Keratinocyte (primary cell): ENCODE results near the gene PCCA. TPM values are rescaled to one million over a fixed set of nuclear protein-coding genes. Genes with fewer than 3 reads are reported as not detected.

ENCODE experiments used
- DNase-seq: peaks from one replicate; pipeline ENCODE4 v3.0.0-alpha.2; 2011; ENCODE audit warnings: low read depth, missing footprints, low spot score
- FAIRE-seq: peaks from 2 replicates; lab custom pipeline; 2011; peaks lifted over from hg19 to GRCh38; lab: Jason Lieb, UNC
- H2AFZ ChIP-seq: 2 replicates; pipeline ENCODE4 v1.6.0; 2012; ENCODE audit warnings: low read length, control low read depth, inconsistent platforms; ENCODE audit not compliant: control insufficient read depth
- H3K27ac ChIP-seq: 2 replicates; pipeline ENCODE4 v1.5.1; 2011; ENCODE audit warnings: low read length; ENCODE audit not compliant: control insufficient read depth, insufficient read depth
- H3K27me3 ChIP-seq: 3 replicates; pipeline ENCODE4 v1.6.0; 2011; ENCODE audit warnings: low read length; ENCODE audit not compliant: control insufficient read depth, insufficient read depth; ENCODE audit errors: extremely low read depth
- H3K36me3 ChIP-seq, 2 experiments: 2 replicates in 1 of 2; 3 replicates in 1 of 2; pipeline ENCODE4 v1.5.1; 2011; ENCODE audit warnings: low read length in 2 of 2, mild to moderate bottlenecking in 1 of 2; ENCODE audit not compliant: control insufficient read depth in 2 of 2, insufficient read depth in 2 of 2; ENCODE audit errors: extremely low read depth in 1 of 2
- H3K4me1 ChIP-seq: 3 replicates; pipeline ENCODE4 v1.5.1; 2011; ENCODE audit warnings: low read length; ENCODE audit not compliant: control insufficient read depth, insufficient read depth; ENCODE audit errors: extremely low read depth
- H3K4me2 ChIP-seq: 3 replicates; pipeline ENCODE4 v1.6.0; 2011; ENCODE audit warnings: low read depth, low read length; ENCODE audit not compliant: control insufficient read depth, insufficient read depth; ENCODE audit errors: extremely low read depth
- H3K4me3 ChIP-seq, 3 experiments: fragments of 200-600 bp in 1 of 3; sonication (generic) in 1 of 3; 2 replicates in 2 of 3; 3 replicates in 1 of 3; pipeline ENCODE4 v1.5.1; 2011 to 2016; ENCODE audit warnings: low read length in 3 of 3, mild to moderate bottlenecking in 3 of 3, control low read depth in 2 of 3, inconsistent platforms in 1 of 3, low read depth in 1 of 3, mixed read lengths in 1 of 3, mixed run types in 1 of 3, moderate library complexity in 1 of 3; ENCODE audit not compliant: control insufficient read depth in 2 of 3, insufficient read depth in 2 of 3; ENCODE audit errors: extremely low read depth in 1 of 3
- H3K79me2 ChIP-seq: 2 replicates; pipeline ENCODE4 v1.6.0; 2012; ENCODE audit warnings: low read length; ENCODE audit not compliant: control insufficient read depth, insufficient read depth
- H3K9ac ChIP-seq: 3 replicates; pipeline ENCODE4 v1.6.0; 2011; ENCODE audit warnings: low read length; ENCODE audit not compliant: control insufficient read depth, insufficient read depth; ENCODE audit errors: extremely low read depth
- H3K9me1 ChIP-seq: 3 replicates; pipeline ENCODE4 v1.6.0; 2011; ENCODE audit warnings: low read length; ENCODE audit not compliant: control insufficient read depth, insufficient read depth; ENCODE audit errors: extremely low read depth
- H3K9me3 ChIP-seq: 2 replicates; pipeline ENCODE4 v1.5.1; 2012; ENCODE audit warnings: low read depth, low read length; ENCODE audit not compliant: control insufficient read depth
- H4K20me1 ChIP-seq: 3 replicates; pipeline ENCODE4 v1.6.0; 2011; ENCODE audit warnings: low read length; ENCODE audit not compliant: control insufficient read depth, insufficient read depth; ENCODE audit errors: extremely low read depth
- EZH2 ChIP-seq: IDR thresholded peaks from one replicate; pipeline ENCODE4 v1.6.1; 2012; ENCODE audit warnings: inconsistent platforms, mild to moderate bottlenecking, low read length, moderate library complexity
- dilution Hi-C: fragments of 300-500 bp; cut with MboI; formaldehyde crosslinking; loops from one replicate; pipeline ENCODE4 v1.7.0; 2020; ENCODE audit warnings: low sequenced_read_pairs; ENCODE audit not compliant: extremely low pct_ligation_motif_present
- polyA plus RNA-seq, 5 experiments: library from polyadenylated mRNA; depleted of rRNA in 3 of 5; stranded (reverse) in 3 of 5; stranded (forward) in 1 of 5; unstranded in 1 of 5; fragments of >200 nt; gene quantifications; 1 replicate in 1 of 5; 2 replicates in 3 of 5; 3 replicates in 1 of 5; pipeline versions ENCODE4 v1.2.1 to v1.2.3, GENCODE V29; 2011 to 2012; ENCODE audit warnings: missing spikeins in 2 of 5, low read depth in 1 of 5, low replicate concordance in 1 of 5
- TF ChIP-seq, protein P1 (sequence below), 3 experiments: IDR thresholded peaks in 1 of 3; conservative IDR thresholded peaks in 1 of 3; optimal IDR thresholded peaks in 1 of 3; 2 replicates in 2 of 3; 3 replicates in 1 of 3; pipeline versions ENCODE3 to v1.5.1; 2011; ENCODE audit warnings: low read length in 3 of 3, mild to moderate bottlenecking in 3 of 3, moderate library complexity in 2 of 3, control low read depth in 1 of 3, inconsistent platforms in 1 of 3; ENCODE audit not compliant: insufficient read depth in 2 of 3; ENCODE audit errors: extremely low read depth in 1 of 3

The PCCA gene
- polyA plus RNA-seq, 1 donor (not counting 4 experiments of a cell fraction or from before 2014, with no cell fraction given) = 8.1 TPM

DNA sequence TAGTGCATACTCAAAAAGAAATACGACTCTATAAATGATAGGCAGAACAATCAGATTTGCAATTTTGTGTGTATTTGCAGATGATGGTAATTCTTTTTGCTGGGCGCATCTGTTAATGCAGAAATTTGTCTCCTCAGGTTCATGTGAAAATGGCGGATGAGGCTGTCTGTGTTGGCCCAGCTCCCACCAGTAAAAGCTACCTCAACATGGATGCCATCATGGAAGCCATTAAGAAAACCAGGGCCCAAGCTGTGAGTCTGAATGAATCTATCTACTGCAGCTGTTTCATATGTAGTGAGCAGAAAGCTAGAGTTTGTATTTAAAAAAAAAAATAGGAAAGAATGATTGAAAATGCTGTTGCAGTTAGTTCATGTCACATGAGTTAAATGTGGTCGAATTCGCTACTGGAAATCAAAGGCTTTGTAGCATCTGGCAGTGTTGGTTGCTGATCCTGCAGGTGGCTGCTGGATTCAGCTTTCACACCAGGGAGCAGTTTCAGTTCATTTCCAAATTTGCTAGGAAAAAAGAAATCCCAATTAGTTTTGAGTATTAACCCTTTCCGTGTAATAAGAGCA is 66.0 kb downstream of the PCCA start:
- DNase-seq = no peak
- H3K36me3 ChIP-seq = no peaks in the 10 kb centered on the region
- H3K9me1 ChIP-seq = no peaks in the 10 kb centered on the region
- no peak overlapping the region for H2AFZ ChIP-seq
- no peak overlapping the region for H3K27ac ChIP-seq
- dilution Hi-C loops = no loop called here
- H3K27me3 ChIP-seq = no peaks in the 10 kb centered on the region
- H3K9ac ChIP-seq = no peak overlapping the region
- H4K20me1 ChIP-seq = no peaks in the 10 kb centered on the region
- FAIRE-seq = no peak
- peaks cover 11% of the 10 kb centered on the region for H3K4me1 ChIP-seq
- no peak overlapping the region for H3K4me2 ChIP-seq
- no peaks in the 10 kb centered on the region for H3K79me2 ChIP-seq
- no peak for TF ChIP-seq EZH2
- TF ChIP-seq, protein P1, sequence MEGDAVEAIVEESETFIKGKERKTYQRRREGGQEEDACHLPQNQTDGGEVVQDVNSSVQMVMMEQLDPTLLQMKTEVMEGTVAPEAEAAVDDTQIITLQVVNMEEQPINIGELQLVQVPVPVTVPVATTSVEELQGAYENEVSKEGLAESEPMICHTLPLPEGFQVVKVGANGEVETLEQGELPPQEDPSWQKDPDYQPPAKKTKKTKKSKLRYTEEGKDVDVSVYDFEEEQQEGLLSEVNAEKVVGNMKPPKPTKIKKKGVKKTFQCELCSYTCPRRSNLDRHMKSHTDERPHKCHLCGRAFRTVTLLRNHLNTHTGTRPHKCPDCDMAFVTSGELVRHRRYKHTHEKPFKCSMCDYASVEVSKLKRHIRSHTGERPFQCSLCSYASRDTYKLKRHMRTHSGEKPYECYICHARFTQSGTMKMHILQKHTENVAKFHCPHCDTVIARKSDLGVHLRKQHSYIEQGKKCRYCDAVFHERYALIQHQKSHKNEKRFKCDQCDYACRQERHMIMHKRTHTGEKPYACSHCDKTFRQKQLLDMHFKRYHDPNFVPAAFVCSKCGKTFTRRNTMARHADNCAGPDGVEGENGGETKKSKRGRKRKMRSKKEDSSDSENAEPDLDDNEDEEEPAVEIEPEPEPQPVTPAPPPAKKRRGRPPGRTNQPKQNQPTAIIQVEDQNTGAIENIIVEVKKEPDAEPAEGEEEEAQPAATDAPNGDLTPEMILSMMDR (optimal IDR thresholded peaks at IDR 0.05 in 1 of 3, IDR thresholded peaks at IDR 0.05 in 1 of 3, conservative IDR thresholded peaks at IDR 0.05 in 1 of 3; ENCODE audit: extremely low read depth in 1 of 3, insufficient read depth in 2 of 3, low read length in 3 of 3) = no peak
- no peak overlapping the region for H3K4me3 ChIP-seq
- H3K9me3 ChIP-seq = no peaks in the 10 kb centered on the region

DNA sequence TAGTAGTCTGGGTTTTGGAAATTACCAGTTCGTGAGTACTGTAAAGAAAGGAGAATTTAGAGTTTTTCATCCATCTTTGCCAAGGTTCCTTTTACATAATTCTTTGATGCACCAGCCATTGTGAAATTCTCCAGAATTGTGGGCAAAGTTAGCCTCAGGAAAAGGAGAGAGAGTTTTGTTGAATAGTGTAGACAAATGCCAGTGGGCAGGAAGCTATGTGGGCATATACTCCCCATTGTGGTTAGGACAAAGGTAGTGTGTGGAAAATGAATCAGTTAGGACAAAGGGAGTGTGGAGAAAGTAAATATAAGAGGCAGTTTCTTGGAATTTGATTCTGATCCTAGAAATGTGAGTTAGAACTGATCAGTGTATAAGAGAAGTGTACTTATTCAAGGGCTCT is 67.9 kb downstream of the PCCA start:
- H3K27me3 ChIP-seq = no peaks in the 10 kb centered on the region
- no peaks in the 10 kb centered on the region for H3K9me3 ChIP-seq
- H3K79me2 ChIP-seq = no peaks in the 10 kb centered on the region
- H3K4me3 ChIP-seq = no peak overlapping the region
- H2AFZ ChIP-seq = no peak overlapping the region
- DNase-seq = peak; percentile 52
- no peak overlapping the region for H3K9ac ChIP-seq
- no peaks in the 10 kb centered on the region for H3K9me1 ChIP-seq
- H4K20me1 ChIP-seq = no peaks in the 10 kb centered on the region
- peak; percentile 88 for FAIRE-seq
- TF ChIP-seq, protein P1 (optimal IDR thresholded peaks at IDR 0.05 in 1 of 3, IDR thresholded peaks at IDR 0.05 in 1 of 3, conservative IDR thresholded peaks at IDR 0.05 in 1 of 3; ENCODE audit: extremely low read depth in 1 of 3, insufficient read depth in 2 of 3, low read length in 3 of 3) = no peak
- TF ChIP-seq EZH2 = no peak
- dilution Hi-C loops = no loop called here
- H3K4me1 ChIP-seq = peaks cover 11% of the 10 kb centered on the region
- no peak overlapping the region for H3K27ac ChIP-seq
- peak overlapping the region; percentile 55 for H3K4me2 ChIP-seq
- H3K36me3 ChIP-seq = no peaks in the 10 kb centered on the region
